HCT116 (cell line): Measurements from ENCODE around the gene CCDC185. TPM values are rescaled to one million over a fixed set of nuclear protein-coding genes. Genes with fewer than 3 reads are reported as not detected.
A peak's percentile ranks its signal among the peaks of the same experiment; 100 is the strongest.

Source experiments
- ATAC-seq: fragments of 200-7000 bp; cut with Tn5 transposase; 2 replicates; pipeline ENCODE4 v1.9.1; 2020; ENCODE audit warnings: mild to moderate bottlenecking, moderate library complexity
- BruUV-seq: library from RNA; stranded (reverse); fragments of 400-500 nt; replicated peaks from 2 replicates; lab custom pipeline; 2021; lab: Mats Ljungman, UMichigan
- CTCF ChIA-PET: fragments of 300-600 bp; sonication (Branson Sonifier 250); formaldehyde crosslinking; loops from one replicate; lab custom pipeline; 2021; ENCODE audit warnings: antibody characterized with exemption; lab: Charles Lee
- POLR2A ChIA-PET: fragments of 300-600, 350-600 bp; sonication (Branson Sonifier 250); formaldehyde crosslinking; loops from one replicate; lab custom pipeline; 2021; ENCODE audit warnings: antibody characterized with exemption; lab: Charles Lee
- RAD21 ChIA-PET, 2 experiments: fragments of 300-600 bp; sonication (Branson Sonifier 250); formaldehyde crosslinking; loops; one replicate each; lab custom pipeline; 2023; ENCODE audit warnings: low total read pairs in 2 of 2; ENCODE audit not compliant: uncharacterized antibody in 2 of 2, unreplicated experiment in 2 of 2, low non-redundant PET in 1 of 2; lab: Charles Lee
- DNase-seq: peaks from one replicate; pipeline ENCODE4 v3.0.0-alpha.2; 2010; ENCODE audit warnings: low read depth, low spot score
- H2AFZ ChIP-seq: fragments of 200-600 bp; shearing (Covaris generic), sonication (generic); 2 replicates; pipeline ENCODE4 v1.6.1; 2017; ENCODE audit warnings: low read depth, mixed run types, mixed read lengths, antibody characterized with exemption, low read length; ENCODE audit not compliant: poor library complexity, severe bottlenecking
- H3K27ac ChIP-seq: 2 replicates; pipeline ENCODE4 v1.5.1; 2012; ENCODE audit warnings: low read depth, low read length
- H3K27me3 ChIP-seq: fragments of 200-600 bp; sonication (generic); 2 replicates; pipeline ENCODE4 v1.6.1; 2016; ENCODE audit warnings: mixed run types, low read length, mixed read lengths; ENCODE audit not compliant: insufficient read depth
- H3K36me3 ChIP-seq, 2 experiments: fragments of 200-500 bp in 1 of 2; fragments of 200-600 bp in 1 of 2; sonication (Bioruptor generic) in 1 of 2; sonication (generic) in 1 of 2; 2 replicates each; pipeline versions ENCODE4 v1.5.1 to v1.6.1; 2014 to 2016; ENCODE audit warnings: low read length in 2 of 2, inconsistent platforms in 1 of 2, mixed read lengths in 1 of 2, mixed run types in 1 of 2; ENCODE audit not compliant: insufficient read depth in 2 of 2, control insufficient read depth in 1 of 2
- H3K4me1 ChIP-seq, 2 experiments: fragments of 200-600 bp in 1 of 2; sonication (generic) in 1 of 2; 2 replicates each; pipeline versions ENCODE4 v1.5.1 to v1.6.1; 2012 to 2017; ENCODE audit warnings: low read length in 2 of 2, inconsistent platforms in 1 of 2, mild to moderate bottlenecking in 1 of 2, mixed read lengths in 1 of 2, mixed run types in 1 of 2, moderate library complexity in 1 of 2; ENCODE audit not compliant: insufficient read depth in 2 of 2, control insufficient read depth in 1 of 2
- H3K4me2 ChIP-seq: fragments of 200-600 bp; sonication (generic); 2 replicates; pipeline ENCODE4 v1.6.1; 2017; ENCODE audit warnings: mixed run types, low read length, mixed read lengths
- H3K4me3 ChIP-seq, 2 experiments: fragments of 200-600 bp in 1 of 2; sonication (generic) in 1 of 2; replicated peaks in 1 of 2; 2 replicates each; pipeline ENCODE4 v1.5.1; 2011 to 2016; ENCODE audit warnings: low read length in 2 of 2, control low read depth in 1 of 2, low read depth in 1 of 2, mild to moderate bottlenecking in 1 of 2, mixed read lengths in 1 of 2, mixed run types in 1 of 2
- H3K79me2 ChIP-seq: fragments of 200-600 bp; sonication (generic); 2 replicates; pipeline ENCODE4 v1.6.1; 2017; ENCODE audit warnings: mild to moderate bottlenecking, mixed run types, low read length, moderate library complexity, mixed read lengths; ENCODE audit not compliant: insufficient read depth
- H3K9ac ChIP-seq: fragments of 200-600 bp; sonication (generic); 2 replicates; pipeline ENCODE4 v1.6.1; 2016; ENCODE audit warnings: low read length, mixed read lengths
- H3K9me2 ChIP-seq: fragments of 200-600 bp; sonication (generic), shearing (Covaris generic); 2 replicates; pipeline ENCODE4 v1.6.1; 2017; ENCODE audit warnings: mixed run types, mild to moderate bottlenecking, moderate library complexity; ENCODE audit not compliant: insufficient read depth
- H3K9me3 ChIP-seq, 2 experiments: fragments of 200-500 bp in 1 of 2; fragments of 200-600 bp in 1 of 2; sonication (Bioruptor generic) in 1 of 2; sonication (generic) in 1 of 2; 2 replicates each; pipeline ENCODE4 v1.6.1; 2014 to 2017; ENCODE audit warnings: low read length in 2 of 2, mixed read lengths in 2 of 2, inconsistent platforms in 1 of 2, low read depth in 1 of 2, mild to moderate bottlenecking in 1 of 2, mixed run types in 1 of 2, moderate library complexity in 1 of 2; ENCODE audit not compliant: control insufficient read depth in 1 of 2, insufficient read depth in 1 of 2
- H4K20me1 ChIP-seq: fragments of 200-600 bp; sonication (generic), shearing (Covaris generic); 2 replicates; pipeline ENCODE4 v1.6.1; 2017; ENCODE audit warnings: mixed run types, mild to moderate bottlenecking, moderate library complexity; ENCODE audit not compliant: insufficient read depth
- FOSL1 ChIP-seq: IDR thresholded peaks from 2 replicates; pipeline ENCODE4 v1.6.1; 2012; ENCODE audit warnings: low read depth
- TCF7L2 ChIP-seq: IDR thresholded peaks from 2 replicates; pipeline ENCODE4 v1.7.0; 2011; ENCODE audit warnings: borderline replicate concordance, inconsistent platforms; ENCODE audit not compliant: insufficient read depth, insufficient read length; ENCODE audit errors: extremely low read depth
- YY1 ChIP-seq: IDR thresholded peaks from 2 replicates; pipeline ENCODE4 v1.6.1; 2011; ENCODE audit warnings: low read length, low read depth, moderate library complexity, mild to moderate bottlenecking; ENCODE audit not compliant: insufficient replicate concordance; ENCODE audit errors: extremely low read depth
- intact Hi-C: fragments of 100-400 bp; cut with micrococcal nuclease; formaldehyde crosslinking; loops from 2 replicates; pipeline ENCODE4 v1.10.0; 2022
- total RNA-seq: library from RNA; stranded (reverse); gene quantifications from one replicate; pipeline ENCODE4 v1.2.1, GENCODE V29; 2021; ENCODE audit not compliant: unreplicated experiment

CCDC185 gene
- total RNA-seq, 1 experiment from 2014 or later = not detected

GRCh38 chr1:223423641-223424233, 30.5 kb downstream of the CCDC185 start:
- no peaks in the 10 kb centered on the region for H3K9me3 ChIP-seq
- H3K36me3 ChIP-seq = no peaks in the 10 kb centered on the region
- no peaks in the 10 kb centered on the region for H3K27me3 ChIP-seq
- H3K9me2 ChIP-seq = no peaks in the 10 kb centered on the region
- no peak overlapping the region for H3K9ac ChIP-seq
- peaks cover 3 to 13% of the 10 kb centered on the region in 2 experiments; a peak in 2 of 4 replicates for H3K4me1 ChIP-seq
- peak overlapping the region; percentile 39 for H2AFZ ChIP-seq
- ChIA-PET RAD21 (no interaction called here), POLR2A (no interaction called here), CTCF (no interaction called here)
- DNase-seq = peak; percentile 6
- intact Hi-C loops = no loop called here
- BruUV-seq = no TSS peak
- H4K20me1 ChIP-seq = no peaks in the 10 kb centered on the region
- H3K27ac ChIP-seq = no peak overlapping the region
- TF ChIP-seq FOSL1 = peak; percentile 48
- no peak for TF ChIP-seq YY1
- TF ChIP-seq, all 23 proteins: peak for 1
- no peaks in the 10 kb centered on the region for H3K79me2 ChIP-seq
- H3K4me3 ChIP-seq = no peak overlapping the region
- ATAC-seq = 0 out of 2 replicates have a peak, but pooled peaks have one; percentile 9
- 0 out of 2 replicates have a peak overlapping the region, but pooled peaks have one; percentile 7 for H3K4me2 ChIP-seq

GRCh38 chr1:223425550-223425949, 32.3 kb downstream of the CCDC185 start:
- BruUV-seq = no TSS peak
- Histone ChIP-seq H3K36me3 (no peaks in the 10 kb centered on the region), H3K4me1 (peaks cover 3 to 13% of the 10 kb centered on the region in 2 experiments; a peak in 2 of 4 replicates), H3K79me2 (no peaks in the 10 kb centered on the region), H4K20me1 (no peaks in the 10 kb centered on the region), H3K27ac (no peak overlapping the region), H3K27me3 (no peaks in the 10 kb centered on the region), H2AFZ (no peak overlapping the region), H3K4me2 (no peak overlapping the region), H3K9me2 (no peaks in the 10 kb centered on the region), H3K4me3 (no peak overlapping the region), H3K9ac (no peak overlapping the region), H3K9me3 (no peaks in the 10 kb centered on the region)
- TF ChIP-seq TCF7L2 = no peak
- CTCF ChIA-PET = interaction anchor here (0.7 kb wide), 1 partner anchor 292 kb away, joined by 3 read pairs; no protein-coding TSS in a partner anchor
- DNase-seq = no peak
- POLR2A ChIA-PET = no interaction called here
- RAD21 ChIA-PET = no interaction called here
- ATAC-seq = no peak
- intact Hi-C loops = no loop called here
